GM18498 (cell line): ENCODE measurements around the gene SPDYE6.
"Not testable (repeated sequence)": the region's sequence is repeated elsewhere in the genome, so short reads cannot be mapped to it uniquely, and the experiment has no call there.

Experiments
- ATAC-seq: cut with Tn5 transposase; IDR thresholded peaks from one replicate; pipeline ENCODE4 v1.9.1; 2021; ENCODE audit warnings: mild to moderate bottlenecking, moderate library complexity; ENCODE audit not compliant: unreplicated experiment

Gene SPDYE6, protein sequence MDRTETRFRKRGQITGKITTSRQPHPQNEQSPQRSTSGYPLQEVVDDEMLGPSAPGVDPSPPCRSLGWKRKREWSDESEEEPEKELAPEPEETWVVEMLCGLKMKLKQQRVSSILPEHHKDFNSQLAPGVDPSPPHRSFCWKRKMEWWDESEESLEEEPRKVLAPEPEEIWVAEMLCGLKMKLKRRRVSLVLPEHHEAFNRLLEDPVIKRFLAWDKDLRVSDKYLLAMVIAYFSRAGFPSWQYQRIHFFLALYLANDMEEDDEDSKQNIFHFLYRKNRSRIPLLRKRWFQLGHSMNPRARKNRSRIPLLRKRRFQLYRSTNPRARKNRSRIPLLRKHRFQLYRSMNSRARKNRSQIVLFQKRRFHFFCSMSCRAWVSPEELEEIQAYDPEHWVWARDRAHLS

DNA sequence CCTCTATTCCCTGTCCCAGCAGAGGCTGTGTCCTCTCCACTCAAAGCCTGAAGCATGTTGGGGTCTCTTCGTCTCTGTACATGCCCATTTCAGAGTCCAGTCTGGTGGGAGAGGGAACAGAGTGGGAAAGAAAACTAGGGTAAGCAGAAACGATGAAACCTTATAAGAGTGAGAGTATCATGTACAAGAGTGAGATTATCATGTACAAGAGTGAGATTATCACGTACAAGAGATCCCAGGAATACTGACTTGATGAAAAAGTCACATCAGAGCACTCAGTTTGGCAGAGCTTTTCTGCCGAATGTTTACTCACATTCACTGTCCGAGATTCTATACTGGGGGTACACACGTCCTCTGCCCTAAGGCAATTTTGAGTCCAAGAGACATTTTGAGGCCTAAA lies at the start of gene SPDYE6:
SPDYE6 (minus strand) TSS at position 101 of the 400 bp plus-strand sequence. CDS start 421 bp downstream, outside the sequence.
- not testable (repeated sequence) for ATAC-seq

DNA sequence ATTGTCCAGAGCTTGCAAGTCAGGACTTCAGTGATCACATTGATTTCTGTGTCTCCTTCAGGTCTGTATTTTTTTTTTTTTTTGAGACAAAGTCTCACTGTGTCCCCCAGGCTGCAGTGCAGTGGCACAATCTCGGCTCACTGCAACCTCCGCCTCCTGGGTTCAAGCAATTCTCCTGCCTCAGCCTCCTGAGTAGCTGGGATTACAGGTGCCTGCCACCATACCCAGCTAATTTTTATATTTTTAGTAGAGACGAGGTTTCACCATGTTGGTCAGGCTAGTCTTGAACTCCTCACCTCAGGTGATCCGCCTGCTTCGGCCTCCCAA lies 48.6 kb upstream of the SPDYE6 start:
- not testable (repeated sequence) for ATAC-seq

DNA sequence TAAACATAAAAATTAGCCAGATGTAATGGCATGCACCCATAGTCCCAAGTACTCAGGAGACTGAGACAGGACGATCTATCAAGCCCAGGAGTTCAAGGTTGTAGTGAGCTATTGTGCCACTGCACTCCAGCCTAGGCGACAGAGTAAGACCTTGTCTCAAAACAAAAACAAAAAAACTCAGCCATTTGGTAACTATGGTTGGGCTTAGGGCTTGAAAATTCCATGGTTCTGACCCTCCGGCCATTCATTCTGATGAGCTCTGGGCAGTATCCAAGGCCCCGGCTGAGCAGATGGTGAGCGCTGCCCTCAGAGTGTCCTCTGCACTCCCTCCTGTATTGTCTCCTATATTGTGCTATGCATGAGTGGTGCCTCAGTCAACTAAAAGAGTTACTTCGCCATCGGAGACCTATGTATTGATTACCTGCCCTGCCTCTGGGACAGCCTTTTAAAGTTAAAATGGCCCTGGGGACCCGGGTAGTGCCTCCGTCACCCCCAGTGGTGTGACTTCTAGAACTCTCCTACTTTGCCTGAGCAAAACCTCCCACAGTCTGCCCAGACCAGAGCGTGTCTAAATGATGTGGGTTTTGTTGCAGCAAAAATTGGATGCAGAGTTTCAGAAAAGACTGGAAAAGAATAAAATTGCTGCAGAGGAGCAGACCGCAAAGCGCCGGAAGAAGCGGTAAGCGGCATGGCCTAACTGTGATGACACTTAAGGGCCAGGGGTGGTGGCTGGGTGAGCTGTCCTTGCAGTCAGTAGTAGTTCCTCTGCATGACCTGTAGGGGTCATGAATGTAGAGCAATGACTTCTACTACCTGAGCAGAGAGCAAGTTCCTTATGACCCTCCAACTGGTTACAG lies 48.0 kb upstream of the SPDYE6 start:
- peak; percentile 81 for ATAC-seq

DNA sequence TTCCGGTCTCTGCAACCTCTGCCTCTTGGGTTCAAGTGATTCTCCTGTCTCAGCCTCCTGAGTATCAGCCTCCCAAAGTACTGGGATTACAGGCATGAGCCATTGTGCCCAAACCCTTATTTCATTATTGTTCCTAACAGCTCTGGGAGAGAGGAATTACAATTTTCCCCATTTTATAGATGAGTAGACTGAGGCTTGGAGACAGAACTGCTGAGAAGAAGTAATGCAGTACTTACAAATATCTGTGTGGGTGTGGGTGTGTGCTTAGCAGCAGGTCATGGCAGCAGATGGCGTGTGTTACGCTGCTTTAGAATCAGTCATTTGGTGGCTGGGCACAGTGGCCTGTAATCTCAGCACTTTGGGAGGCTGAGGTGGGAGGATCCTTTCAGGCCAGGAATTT lies 47.3 kb upstream of the SPDYE6 start:
- no peak for ATAC-seq

DNA sequence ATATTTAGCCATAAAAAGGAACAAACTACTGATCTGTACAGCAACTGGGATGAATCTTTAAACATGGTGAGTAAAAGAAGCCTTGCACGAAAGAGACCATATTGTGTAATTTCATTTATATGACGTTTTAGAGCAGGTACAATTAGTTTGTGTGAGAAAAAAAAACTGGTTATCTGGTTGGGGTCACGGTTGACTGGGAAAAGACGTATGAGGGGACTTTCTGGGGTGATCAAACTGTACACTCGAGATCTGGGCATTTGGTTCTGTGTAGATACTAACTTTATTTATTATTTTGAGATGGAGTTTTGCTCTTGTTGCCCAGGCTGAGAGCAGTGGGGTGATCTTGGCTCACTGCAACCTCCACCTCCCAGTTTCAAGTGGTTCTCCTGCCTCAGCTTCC lies 44.1 kb upstream of the SPDYE6 start:
- ATAC-seq, result no peak

DNA sequence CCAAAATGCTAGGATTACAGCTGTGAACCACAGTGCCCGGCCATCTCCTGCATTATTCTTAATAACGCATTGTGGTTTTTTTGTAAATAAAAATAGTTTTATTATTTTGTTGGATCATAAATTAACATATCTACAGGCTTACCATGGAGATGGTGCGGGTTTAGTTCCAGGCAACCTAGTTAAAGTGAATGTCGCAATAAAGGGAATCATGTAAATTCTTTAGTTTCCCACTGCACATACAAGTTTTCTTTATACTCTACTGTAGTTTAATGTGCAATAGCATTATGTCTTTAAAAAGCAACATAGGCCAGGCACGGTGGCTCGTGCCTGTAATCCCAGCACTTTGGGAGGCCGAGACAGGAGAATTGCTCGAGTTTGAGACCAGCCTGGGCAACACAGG lies 42.3 kb upstream of the SPDYE6 start:
- ATAC-seq, result no peak

DNA sequence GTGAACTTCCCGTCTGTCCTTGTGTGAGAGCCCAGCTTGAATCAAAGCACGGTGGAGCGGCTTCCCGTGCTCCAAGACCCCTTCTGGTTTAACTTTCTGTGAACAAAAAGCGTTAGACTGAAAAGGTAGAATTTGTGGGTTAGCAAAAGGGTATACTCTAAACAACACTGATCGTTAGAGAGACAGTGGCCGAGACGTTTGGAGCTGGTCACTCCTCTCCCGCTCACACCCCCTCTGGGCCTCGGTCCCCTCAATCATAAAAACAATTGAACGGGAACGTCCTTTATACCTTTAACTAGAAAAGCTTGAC lies 40.4 kb upstream of the SPDYE6 start:
- ATAC-seq, result no peak

DNA sequence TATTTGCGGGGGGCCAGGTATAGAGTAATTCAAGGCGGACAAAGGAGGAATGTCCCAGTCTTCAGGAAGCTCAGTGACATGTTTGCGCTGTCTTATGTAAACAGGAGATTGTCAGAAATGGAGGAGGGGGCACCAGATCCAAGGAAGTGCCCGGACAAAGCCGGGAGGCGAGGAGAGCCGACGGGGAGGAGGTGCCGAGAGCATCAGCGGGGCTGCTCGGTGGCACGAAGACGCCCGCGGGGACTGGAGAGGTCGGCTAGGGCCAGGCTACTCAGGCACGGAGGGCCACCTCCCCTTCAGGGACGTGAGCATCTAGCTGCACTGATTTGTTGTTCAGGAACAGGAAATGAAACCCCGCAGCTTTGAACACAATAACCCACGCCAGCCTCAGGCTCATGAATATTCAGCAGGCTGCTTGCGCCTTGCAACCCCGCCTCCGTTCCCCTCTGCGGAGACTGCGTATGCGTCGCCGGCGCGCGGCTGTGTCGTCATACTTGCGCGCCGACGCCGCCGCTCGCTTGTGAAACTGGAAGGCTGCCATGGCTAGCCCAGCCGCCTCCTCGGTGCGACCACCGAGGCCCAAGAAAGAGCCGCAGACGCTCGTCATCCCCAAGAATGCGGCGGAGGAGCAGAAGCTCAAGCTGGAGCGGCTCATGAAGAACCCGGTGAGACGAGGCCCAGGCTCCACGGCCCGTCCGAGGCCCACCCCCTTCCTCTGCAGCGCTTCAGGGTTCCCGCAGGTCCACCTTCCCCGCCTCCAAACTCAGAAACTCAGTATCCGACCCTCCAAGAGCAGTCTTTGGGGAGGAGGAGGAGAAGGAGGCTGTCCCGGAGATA lies 39.8 kb upstream of the SPDYE6 start, which contains the start of gene PRKRIP1:
PRKRIP1 (plus strand) TSS at position 491 of the 837 bp plus-strand sequence; CDS start at position 540, 49 bp downstream.
- peak; percentile 98 for ATAC-seq

DNA sequence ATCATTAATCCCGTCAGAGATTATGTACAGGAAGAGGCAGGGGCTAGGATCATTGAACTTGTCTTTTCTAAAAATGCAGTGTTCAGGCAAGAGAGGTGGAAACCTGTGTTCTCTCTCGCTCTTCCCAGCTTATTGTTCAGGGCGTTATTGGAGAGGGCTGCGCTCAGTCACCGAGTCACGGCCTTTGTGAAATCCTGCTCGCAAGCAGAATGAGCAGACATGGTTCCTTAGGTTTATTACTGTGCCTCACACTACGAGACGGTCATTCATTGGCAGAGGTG lies 39.3 kb upstream of the SPDYE6 start:
- peak; percentile 1 for ATAC-seq

DNA sequence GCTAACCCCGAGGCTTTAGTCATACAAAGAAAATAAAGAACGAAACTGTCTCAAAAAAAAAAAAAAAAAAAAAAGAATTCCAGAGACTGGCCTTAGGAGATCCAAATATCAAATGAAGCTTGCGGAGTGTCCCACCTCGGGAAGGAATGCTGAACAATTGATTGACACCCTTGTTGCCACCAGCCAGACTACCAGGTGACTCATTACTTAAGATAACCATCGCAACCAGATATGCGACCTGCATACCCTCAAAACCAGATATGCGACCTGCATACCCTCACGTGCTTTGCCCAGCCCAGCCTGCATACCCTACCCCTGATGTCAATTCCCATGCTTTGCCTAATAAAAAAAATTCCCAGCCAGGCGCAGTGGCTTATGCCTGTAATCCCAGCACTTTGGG lies 37.2 kb upstream of the SPDYE6 start:
- no peak for ATAC-seq

DNA sequence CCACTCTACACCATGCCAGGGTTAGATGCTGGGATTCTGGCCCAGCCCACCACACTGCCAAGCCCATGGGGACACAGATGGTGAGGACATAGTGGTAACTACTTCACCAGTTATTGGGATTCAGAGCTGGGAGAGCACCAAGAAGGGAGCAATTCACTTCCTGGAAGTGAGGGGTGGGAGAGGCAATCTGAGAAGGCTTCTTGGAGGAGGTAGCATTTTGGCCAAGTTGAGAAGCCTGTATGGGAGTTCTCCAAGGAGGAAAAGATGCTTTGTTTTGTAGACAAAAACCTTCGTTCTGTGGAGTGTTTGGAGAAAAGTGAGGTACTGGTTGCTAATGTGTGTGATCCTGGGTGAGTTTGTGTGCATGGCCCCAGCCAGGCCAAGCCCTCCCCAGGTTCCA lies 36.1 kb upstream of the SPDYE6 start:
- ATAC-seq, result no peak

DNA sequence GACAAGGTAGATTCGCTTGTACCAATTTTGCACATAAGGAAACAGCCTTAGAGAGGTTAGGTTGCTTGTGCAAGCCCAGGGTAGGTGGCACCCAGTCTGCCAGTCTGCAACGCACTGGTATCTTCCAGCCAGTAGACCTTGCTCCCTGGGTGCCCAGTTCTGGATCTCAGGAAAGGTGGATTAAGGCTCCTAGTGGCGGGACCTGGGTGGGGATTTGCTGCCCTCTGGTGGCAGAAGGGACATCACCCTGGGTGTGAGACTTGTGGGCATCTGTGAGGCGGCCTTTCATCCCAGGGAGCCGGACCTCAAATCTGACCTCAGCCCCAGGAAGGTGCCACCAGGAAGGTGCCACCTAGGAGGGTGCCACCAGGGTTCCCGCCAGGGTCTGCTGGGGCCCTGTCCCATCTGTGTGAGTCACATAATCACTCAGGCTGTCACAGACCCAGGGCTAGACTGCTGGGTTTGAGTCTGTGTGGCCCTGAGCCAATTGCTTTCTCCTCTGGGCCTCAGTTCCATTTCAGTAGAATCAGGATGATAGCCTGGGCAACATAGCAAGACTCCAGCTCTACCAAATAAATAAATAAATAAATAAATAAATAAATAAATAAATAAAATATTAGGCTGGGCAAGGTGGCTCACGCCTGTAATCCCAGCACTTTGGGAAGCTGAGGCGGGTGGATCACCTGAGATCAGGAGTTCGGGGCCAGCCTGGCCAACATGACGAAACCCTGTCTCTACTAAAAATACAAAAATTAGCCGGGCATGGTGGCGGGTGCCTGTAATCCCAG lies 34.6 kb upstream of the SPDYE6 start:
- ATAC-seq, result no peak

DNA sequence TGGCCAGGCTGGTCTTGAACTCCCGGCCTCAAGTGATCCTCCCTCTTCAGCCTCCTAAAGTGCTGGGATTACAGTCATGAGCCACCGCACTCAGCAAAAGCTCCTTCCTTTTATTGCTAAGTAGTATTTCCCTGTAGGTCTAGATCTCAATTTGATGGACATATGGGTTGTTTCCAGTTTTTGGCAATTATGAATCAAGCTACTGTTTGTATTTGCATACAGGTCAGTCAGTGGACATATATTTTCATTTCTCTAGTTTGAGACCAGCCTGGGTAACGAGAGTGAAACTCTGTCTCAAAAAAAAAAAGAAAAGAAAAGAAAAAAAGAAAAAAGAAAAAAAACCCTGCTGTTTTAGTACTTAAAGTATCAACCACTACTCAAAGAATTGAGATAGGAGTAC lies 33.6 kb upstream of the SPDYE6 start:
- ATAC-seq, result no peak

DNA sequence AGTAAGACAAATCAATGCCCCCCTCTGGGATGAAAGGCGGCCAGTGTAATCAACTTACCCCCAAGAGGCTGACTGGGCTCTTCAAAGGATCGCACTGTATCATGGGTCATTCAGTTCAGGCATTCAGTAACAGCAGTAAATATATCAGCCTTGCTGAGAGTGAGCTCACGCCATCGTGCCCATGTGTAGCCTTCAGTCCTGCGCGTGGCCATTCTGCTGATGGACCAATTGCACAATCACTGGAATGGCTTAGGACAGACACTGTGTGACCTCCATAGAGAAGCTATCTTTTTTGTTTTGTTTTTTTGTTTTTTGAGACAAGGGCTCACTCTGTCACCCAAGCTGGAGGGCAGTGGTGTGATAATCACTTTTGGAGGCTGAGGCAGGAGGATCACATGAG lies 30.8 kb upstream of the SPDYE6 start:
- ATAC-seq, result no peak

DNA sequence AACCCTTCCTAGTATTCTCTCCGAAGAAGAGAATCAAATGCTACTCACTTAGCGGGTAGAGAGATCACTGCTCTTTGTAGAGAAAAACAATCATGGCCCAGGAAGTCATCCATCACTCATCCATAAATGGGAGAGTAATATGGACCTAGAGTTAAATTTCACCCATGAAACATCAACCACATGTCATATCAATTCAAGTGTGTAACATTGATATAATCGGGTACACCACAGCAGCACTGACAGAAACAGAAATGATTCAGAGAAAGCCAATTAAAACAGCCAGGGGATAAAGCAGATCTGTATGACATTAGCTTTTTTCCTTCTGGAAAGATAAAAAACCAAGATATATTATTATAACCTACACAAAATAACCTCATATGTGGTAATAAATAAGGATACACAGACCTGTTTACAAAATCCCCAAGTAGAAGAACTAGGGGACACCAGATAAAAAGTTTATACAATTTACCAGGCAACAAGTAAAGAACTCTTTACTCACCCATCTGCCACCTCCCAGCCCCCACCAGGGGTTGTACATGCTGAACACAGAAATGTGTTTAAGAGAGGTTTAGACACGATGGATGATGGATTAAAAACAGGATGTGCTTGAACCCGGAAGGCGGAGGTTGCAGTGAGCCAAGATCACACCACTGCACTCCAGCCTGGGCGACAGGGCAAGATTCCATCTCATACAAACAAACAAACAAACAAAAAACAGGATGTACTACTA lies 25.6 kb upstream of the SPDYE6 start:
- ATAC-seq, result not testable (repeated sequence)

DNA sequence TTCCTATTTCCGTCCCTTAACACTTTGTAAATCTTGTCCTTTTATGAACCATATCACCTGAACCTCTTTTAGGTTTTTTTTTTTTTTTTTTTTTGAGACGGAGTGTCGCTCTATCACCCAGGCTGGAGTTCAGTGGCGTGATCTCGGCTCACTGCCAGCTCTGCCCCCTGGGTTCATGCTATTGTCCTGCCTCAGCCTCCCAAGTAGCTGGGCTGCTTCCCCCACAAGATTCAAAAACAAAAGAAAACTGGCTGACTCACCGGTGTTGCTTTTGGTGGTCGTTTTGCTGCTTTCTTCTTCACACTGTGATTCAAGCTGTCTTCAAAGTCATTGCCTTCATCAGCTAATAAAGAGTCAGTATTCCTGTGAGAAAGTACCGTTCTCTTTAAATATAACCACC lies 24.6 kb upstream of the SPDYE6 start:
- not testable (repeated sequence) for ATAC-seq

DNA sequence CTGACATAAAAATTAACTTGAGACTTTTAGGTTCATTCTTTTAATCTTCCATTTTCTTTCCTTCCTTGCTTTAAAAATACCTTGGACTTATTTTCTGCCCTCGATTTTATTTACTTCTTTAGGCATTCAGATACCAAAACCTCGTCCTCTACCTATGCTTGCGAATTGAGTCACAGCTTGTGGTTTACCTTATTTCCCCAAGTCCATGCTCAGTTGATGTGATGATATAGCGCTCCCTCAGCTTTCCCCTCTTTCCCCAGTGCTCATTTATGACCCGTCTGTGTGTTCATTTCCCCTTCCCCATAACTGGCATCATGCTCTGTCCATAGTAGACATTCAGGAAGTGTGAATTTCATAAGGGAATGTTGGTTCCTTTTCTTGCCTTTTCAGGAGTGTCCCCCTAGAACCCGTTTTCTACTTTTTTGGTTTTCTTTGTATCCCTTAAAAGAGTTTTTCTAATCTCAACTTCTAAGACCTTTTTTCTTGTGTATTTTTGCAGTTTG lies 20.8 kb upstream of the SPDYE6 start:
- no peak for ATAC-seq

DNA sequence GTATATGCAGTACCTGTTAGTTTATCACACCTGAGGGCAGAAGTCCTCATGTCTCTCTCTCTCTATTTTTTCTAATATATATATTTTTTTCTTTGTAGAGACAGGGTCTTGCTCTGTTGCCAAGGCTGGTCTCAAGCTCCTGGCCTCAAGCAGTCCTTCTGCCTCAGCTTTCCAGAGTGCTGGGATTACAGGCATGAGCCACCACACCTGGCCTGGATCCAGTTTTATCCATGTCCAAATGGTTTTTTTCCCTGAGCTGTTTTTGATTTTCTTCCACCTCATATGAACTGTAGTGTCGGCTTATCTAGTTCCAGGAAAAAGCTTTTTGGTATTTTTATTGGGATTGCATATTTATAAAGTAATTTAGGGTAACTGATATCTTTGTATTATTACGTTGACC lies 16.6 kb upstream of the SPDYE6 start:
- ATAC-seq, result not testable (repeated sequence)

DNA sequence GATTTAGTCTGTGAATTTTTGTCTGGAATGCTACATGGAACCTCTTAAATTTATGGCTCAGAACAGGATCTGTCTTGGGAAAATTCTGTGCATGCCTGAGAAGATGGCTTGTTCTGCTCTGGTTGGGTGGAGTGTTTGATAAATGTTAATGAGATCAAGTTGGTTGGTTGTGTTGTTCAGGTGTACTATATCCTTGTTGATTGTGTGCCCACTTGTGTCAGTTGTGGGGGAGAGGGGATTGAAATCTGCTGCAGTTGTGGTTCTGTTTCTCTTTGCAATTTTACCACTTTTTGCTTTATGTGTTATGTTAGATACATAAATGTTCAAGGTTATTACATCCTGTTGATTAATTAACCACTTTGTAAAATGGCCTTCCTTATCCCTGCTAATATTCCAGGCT lies 13.8 kb upstream of the SPDYE6 start:
- not testable (repeated sequence) for ATAC-seq

DNA sequence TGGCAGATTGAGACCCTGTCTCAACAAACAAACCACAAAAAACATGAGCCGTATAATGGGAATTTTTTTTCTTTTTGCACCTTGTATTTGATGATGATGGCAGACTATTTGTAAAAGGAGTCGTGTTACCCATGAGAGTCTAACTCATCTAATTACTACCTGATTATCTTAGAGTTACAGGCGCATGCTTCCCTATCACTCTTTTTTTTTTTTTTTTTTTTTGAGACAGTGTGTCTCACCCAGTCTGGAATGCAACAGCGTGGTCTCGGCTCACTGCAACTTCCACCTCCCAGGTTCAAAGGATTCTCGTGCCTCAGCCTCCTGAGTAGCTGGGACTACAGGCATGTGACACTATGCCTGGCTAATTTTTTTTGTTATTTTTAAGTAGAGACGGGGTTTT lies 9.1 kb upstream of the SPDYE6 start:
- not testable (repeated sequence) for ATAC-seq
